Mesenchymal stem cell (in vitro differentiated cells and primary cell): Measurements from ENCODE around the gene CCDC92. TPM values are rescaled to one million over a fixed set of nuclear protein-coding genes. Genes with fewer than 3 reads are reported as not detected.

Experiments
- DNase-seq: peaks from one replicate; pipeline ENCODE4 v3.0.0-alpha.2; 2013
- H2AFZ ChIP-seq: one replicate; pipeline ENCODE4 v1.6.1; 2013; ENCODE audit warnings: low read depth, mild to moderate bottlenecking, control low read depth, inconsistent platforms, low read length, moderate library complexity
- H2AK5ac ChIP-seq: 2 replicates; pipeline ENCODE4 v1.6.1; 2013; ENCODE audit warnings: low read length, moderate library complexity, mild to moderate bottlenecking, inconsistent platforms; ENCODE audit not compliant: severe bottlenecking
- H2BK120ac ChIP-seq: one replicate; pipeline ENCODE4 v1.6.1; 2013; ENCODE audit warnings: low read depth, mild to moderate bottlenecking, inconsistent platforms, low read length, moderate library complexity
- H2BK12ac ChIP-seq, 2 experiments: one replicate each; pipeline ENCODE4 v1.6.1; 2013; ENCODE audit warnings: inconsistent platforms in 2 of 2, low read length in 2 of 2, mild to moderate bottlenecking in 2 of 2, moderate library complexity in 2 of 2, control low read depth in 1 of 2
- H2BK15ac ChIP-seq: one replicate; pipeline ENCODE4 v1.6.1; 2013; ENCODE audit warnings: mild to moderate bottlenecking, low read depth, inconsistent platforms; ENCODE audit not compliant: poor library complexity, severe bottlenecking
- H2BK5ac ChIP-seq: 2 replicates; pipeline ENCODE4 v1.6.1; 2013; ENCODE audit warnings: low read depth, mild to moderate bottlenecking, low read length, control low read depth, inconsistent platforms; ENCODE audit not compliant: poor library complexity, severe bottlenecking
- H3K14ac ChIP-seq, 2 experiments: one replicate each; pipeline ENCODE4 v1.6.1; 2013; ENCODE audit warnings: inconsistent platforms in 2 of 2, low read length in 2 of 2, control low read depth in 1 of 2, mild to moderate bottlenecking in 1 of 2, moderate library complexity in 1 of 2
- H3K18ac ChIP-seq, 2 experiments: one replicate each; pipeline ENCODE4 v1.6.1; 2013; ENCODE audit warnings: inconsistent platforms in 2 of 2, low read length in 2 of 2, control low read depth in 1 of 2, low read depth in 1 of 2, mild to moderate bottlenecking in 1 of 2
- H3K23ac ChIP-seq, 2 experiments: one replicate each; pipeline ENCODE4 v1.6.1; 2013; ENCODE audit warnings: inconsistent platforms in 2 of 2, low read length in 2 of 2, mild to moderate bottlenecking in 2 of 2, moderate library complexity in 2 of 2, control low read depth in 1 of 2
- H3K27ac ChIP-seq: 2 replicates; pipeline ENCODE4 v1.5.1; 2013; ENCODE audit warnings: mild to moderate bottlenecking, moderate library complexity, low read length, control low read depth, inconsistent platforms; ENCODE audit not compliant: poor library complexity, severe bottlenecking
- H3K27me3 ChIP-seq, 2 experiments: 2 replicates each; pipeline versions ENCODE4 v1.6.1 to v1.7.0; 2013; ENCODE audit warnings: low read length in 2 of 2, mild to moderate bottlenecking in 2 of 2, moderate library complexity in 2 of 2, control low read depth in 1 of 2, inconsistent platforms in 1 of 2; ENCODE audit not compliant: control insufficient read depth in 1 of 2, insufficient read depth in 1 of 2
- H3K36me3 ChIP-seq, 2 experiments: 2 replicates each; pipeline versions ENCODE4 v1.6.1 to v1.7.0; 2013; ENCODE audit warnings: low read length in 2 of 2, control low read depth in 1 of 2, inconsistent platforms in 1 of 2, low read depth in 1 of 2, mild to moderate bottlenecking in 1 of 2; ENCODE audit not compliant: insufficient read depth in 2 of 2, control insufficient read depth in 1 of 2
- H3K4ac ChIP-seq, 2 experiments: one replicate each; pipeline ENCODE4 v1.6.1; 2013; ENCODE audit warnings: inconsistent platforms in 2 of 2, low read length in 2 of 2, mild to moderate bottlenecking in 2 of 2, moderate library complexity in 2 of 2, control low read depth in 1 of 2, low read depth in 1 of 2
- H3K4me1 ChIP-seq: 2 replicates; pipeline ENCODE4 v1.6.1; 2013; ENCODE audit warnings: low read depth, low read length, control low read depth; ENCODE audit not compliant: control insufficient read depth, insufficient read depth
- H3K4me2 ChIP-seq: 2 replicates; pipeline ENCODE4 v1.6.1; 2013; ENCODE audit warnings: low read length, mild to moderate bottlenecking, inconsistent platforms; ENCODE audit not compliant: poor library complexity, severe bottlenecking
- H3K4me3 ChIP-seq, 2 experiments: 2 replicates each; pipeline versions ENCODE4 v1.5.1 to v1.7.0; 2013; ENCODE audit warnings: low read length in 2 of 2, mild to moderate bottlenecking in 2 of 2, control low read depth in 1 of 2, low read depth in 1 of 2; ENCODE audit not compliant: insufficient read depth in 1 of 2
- H3K79me1 ChIP-seq: replicated peaks from 2 replicates; pipeline ENCODE4 v1.6.1; 2013; ENCODE audit warnings: mild to moderate bottlenecking, control low read depth, low read length, inconsistent platforms; ENCODE audit not compliant: poor library complexity, severe bottlenecking
- H3K9ac ChIP-seq: 2 replicates; pipeline ENCODE4 v1.7.0; 2013; ENCODE audit warnings: mild to moderate bottlenecking, low read length, moderate library complexity
- H3K9me3 ChIP-seq: 2 replicates; pipeline ENCODE4 v1.7.0; 2013; ENCODE audit warnings: mild to moderate bottlenecking, low read length; ENCODE audit not compliant: control insufficient read depth
- H4K8ac ChIP-seq: one replicate; pipeline ENCODE4 v1.6.1; 2013; ENCODE audit warnings: inconsistent platforms, mild to moderate bottlenecking, low read length, moderate library complexity
- H4K91ac ChIP-seq: one replicate; pipeline ENCODE4 v1.6.1; 2013; ENCODE audit warnings: mild to moderate bottlenecking, low read length, inconsistent platforms
- WGBS: methylation state at CpG from one replicate; pipeline ENCODE4 v1.1.7; 2013; ENCODE audit warnings: mixed read lengths; 5-methylcytosine and 5-hydroxymethylcytosine counted together
- polyA plus RNA-seq, 2 experiments: library from polyadenylated mRNA; stranded (reverse); fragments of 200-250 nt; gene quantifications; one replicate each; pipeline ENCODE4 v1.2.3, GENCODE V29; 2013

Gene CCDC92
- 91.2 TPM for polyA plus RNA-seq (2013, experiment 1 of 2)
- 90.8 TPM for polyA plus RNA-seq (2013, experiment 2 of 2)

- Histone ChIP-seq H2BK15ac (peak within 1 kb of the TSS; percentile 96), H3K18ac (peak within 1 kb of the TSS; percentile 75 to 84), H3K9me3 (no peaks in the 10 kb centered on the region), H3K79me1 (peaks cover 21% of the 10 kb centered on the region), H3K4me3 (peak within 1 kb of the TSS; percentile 91 to 92), H3K4ac (peak within 1 kb of the TSS; percentile 91 to 95), H4K8ac (peak within 1 kb of the TSS; percentile 59), H3K36me3 (peaks cover 0 to 28% of the 10 kb centered on the region in 2 experiments), H2AFZ (peak within 1 kb of the TSS; percentile 89), H4K91ac (peak within 1 kb of the TSS; percentile 68), H2BK12ac (peak within 1 kb of the TSS in 1 of 2 experiments; percentile 78), H2BK5ac (peak within 1 kb of the TSS; percentile 73), H2BK120ac (peak within 1 kb of the TSS; percentile 87), H3K4me1 (peaks cover 2% of the 10 kb centered on the region), H3K27ac (peak within 1 kb of the TSS; percentile 9), H2AK5ac (no peak within 1 kb of the TSS), H3K4me2 (peak within 1 kb of the TSS; percentile 98), H3K9ac (peak within 1 kb of the TSS; percentile 91), H3K27me3 (no peaks in the 10 kb centered on the region), H3K23ac (peak within 1 kb of the TSS in 1 of 2 experiments; percentile 96), H3K14ac (peak within 1 kb of the TSS; percentile 60 to 100)
- DNase-seq, result peak; percentile 92
- WGBS, result 1% methylated on average over 70 of the region's 138 CpGs
Observed at GRCh38 chr12:123972457-123973401, at the start of gene CCDC92, which contains the start of gene ZNF664. Gene CCDC92 (minus strand): TSS chr12:123972831. CDS start chr12:123944305, 28,526 bp downstream. Gene ZNF664 (plus strand): TSS chr12:123973215. CDS start chr12:124012145, 38,930 bp downstream.

- no peak overlapping the region for H4K8ac ChIP-seq
- no peaks in the 10 kb centered on the region for H3K36me3 ChIP-seq
- DNase-seq, result no peak
- no peak overlapping the region for H2BK5ac ChIP-seq
- H3K14ac ChIP-seq, result no peak overlapping the region
- H3K9me3 ChIP-seq, result no peaks in the 10 kb centered on the region
- no peak overlapping the region for H3K23ac ChIP-seq
- no peak overlapping the region for H2AFZ ChIP-seq
- no peak overlapping the region for H4K91ac ChIP-seq
- no peak overlapping the region for H3K4me3 ChIP-seq
- no peak overlapping the region for H2BK12ac ChIP-seq
- 94% methylated on average over 1 of the region's 3 CpGs for WGBS
- no peak overlapping the region for H3K4ac ChIP-seq
- H3K9ac ChIP-seq, result no peak overlapping the region
- no peak overlapping the region for H3K18ac ChIP-seq
- no peak overlapping the region for H2BK120ac ChIP-seq
- no peaks in the 10 kb centered on the region for H3K27me3 ChIP-seq
- no peaks in the 10 kb centered on the region for H3K79me1 ChIP-seq
- H3K4me1 ChIP-seq, result peaks cover 8% of the 10 kb centered on the region
- H3K4me2 ChIP-seq, result no peak overlapping the region
- H2AK5ac ChIP-seq, result no peak overlapping the region
- H3K27ac ChIP-seq, result no peak overlapping the region
- H2BK15ac ChIP-seq, result no peak overlapping the region
Observed at GRCh38 chr12:124022161-124022560, 49.5 kb upstream of the CCDC92 start.

- no peak overlapping the region for H3K27ac ChIP-seq
- H3K18ac ChIP-seq, result peak overlapping the region; percentile 6 to 79
- H2BK5ac ChIP-seq, result no peak overlapping the region
- peaks cover 5% of the 10 kb centered on the region for H3K4me1 ChIP-seq
- no peak overlapping the region for H2BK120ac ChIP-seq
- H3K27me3 ChIP-seq, result no peaks in the 10 kb centered on the region
- H2AFZ ChIP-seq, result no peak overlapping the region
- peak overlapping the region; percentile 1 for H4K8ac ChIP-seq
- H2BK15ac ChIP-seq, result peak overlapping the region; percentile 44
- H2BK12ac ChIP-seq, result peak overlapping the region in 1 of 2 experiments; percentile 89
- peak overlapping the region; percentile 70 for H4K91ac ChIP-seq
- no peak for DNase-seq
- peak overlapping the region in 1 of 2 experiments; percentile 75 for H3K14ac ChIP-seq
- no peak overlapping the region for H2AK5ac ChIP-seq
- no peaks in the 10 kb centered on the region for H3K36me3 ChIP-seq
- H3K9me3 ChIP-seq, result no peaks in the 10 kb centered on the region
- H3K9ac ChIP-seq, result peak overlapping the region; percentile 47
- H3K23ac ChIP-seq, result no peak overlapping the region
- H3K4me3 ChIP-seq, result no peak overlapping the region
- no peak overlapping the region for H3K4me2 ChIP-seq
- peaks cover 2% of the 10 kb centered on the region for H3K79me1 ChIP-seq
- H3K4ac ChIP-seq, result peak overlapping the region in 1 of 2 experiments; percentile 64
- WGBS, result 61% methylated on average over 2 of the region's 3 CpGs
Observed at GRCh38 chr12:124021007-124021406, 48.4 kb upstream of the CCDC92 start.

- DNase-seq, result peak; percentile 54
Observed at GRCh38 chr12:124020514-124020949, 47.9 kb upstream of the CCDC92 start.

More at GRCh38 chr12:124020514-124020949, 47.9 kb upstream of the CCDC92 start:
- Histone ChIP-seq H3K36me3 (peaks cover 0 to 4% of the 10 kb centered on the region in 2 experiments), H3K23ac (no peak overlapping the region), H3K9me3 (no peaks in the 10 kb centered on the region), H3K27ac (no peak overlapping the region), H3K4ac (no peak overlapping the region), H3K4me2 (no peak overlapping the region), H3K4me3 (no peak overlapping the region), H2BK12ac (no peak overlapping the region), H3K27me3 (no peaks in the 10 kb centered on the region), H4K91ac (no peak overlapping the region), H3K4me1 (peaks cover 6% of the 10 kb centered on the region), H3K79me1 (peaks cover 2% of the 10 kb centered on the region), H2BK120ac (no peak overlapping the region), H2AK5ac (no peak overlapping the region), H3K18ac (peak overlapping the region in 1 of 2 experiments; percentile 6), H4K8ac (no peak overlapping the region), H3K14ac (no peak overlapping the region), H3K9ac (peak overlapping the region; percentile 7), H2BK15ac (no peak overlapping the region), H2AFZ (no peak overlapping the region), H2BK5ac (no peak overlapping the region)
- 94% methylated on average over 2 of the region's 2 CpGs for WGBS
